ENCODE measurements around the gene CYP3A4.

DNA sequence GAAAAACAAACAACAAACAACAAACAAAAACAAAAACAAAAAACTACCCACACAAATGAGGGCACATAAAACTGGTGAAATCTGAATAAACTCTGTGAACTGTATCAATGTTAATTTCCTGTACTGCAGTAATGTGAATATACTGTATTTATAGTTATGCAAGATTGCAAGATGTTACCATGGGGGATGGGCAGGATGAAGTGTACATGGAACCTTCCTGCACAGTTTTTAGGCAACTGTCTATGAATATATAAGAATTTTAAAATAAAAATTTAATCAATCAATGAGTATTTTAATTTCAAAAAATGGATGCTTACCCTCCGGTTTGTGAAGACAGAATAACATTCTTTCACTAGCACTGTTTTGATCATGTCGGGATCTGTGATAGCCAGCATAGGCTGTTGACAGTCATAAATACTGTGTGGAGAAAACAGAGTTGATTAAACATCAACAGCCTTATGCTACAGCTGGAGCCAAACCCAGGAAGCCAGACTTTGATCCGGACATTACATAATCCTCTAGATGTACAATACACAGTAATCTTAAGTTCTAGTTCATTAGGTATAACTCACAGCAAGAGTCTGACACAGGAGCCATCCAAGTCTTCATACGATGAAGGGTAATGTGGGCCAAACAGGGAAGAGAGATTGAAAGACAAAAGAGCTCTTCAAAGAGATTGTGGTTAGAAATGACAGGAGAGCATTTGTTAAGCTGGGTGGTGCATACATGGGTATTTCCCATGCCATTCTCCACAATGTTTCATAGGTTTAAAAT, 63.8 kb downstream of the CYP3A4 start:
- TF ChIP-seq EZH2phosphoT487 (IDR thresholded peaks at IDR 0.05; ENCODE audit: borderline replicate concordance, low read length), result no peak
- TF ChIP-seq CTCF (IDR thresholded peaks at IDR 0.05; ENCODE audit: low read depth, low read length, poor library complexity, severe bottlenecking), result no peak
